NCI-H82 (cell line): ENCODE measurements around the gene HLA-DPB1.
"Not testable (repeated sequence)": the region's sequence is repeated elsewhere in the genome, so short reads cannot be mapped to it uniquely, and the experiment has no call there.

Source experiments
- DNase-seq: peaks from one replicate; lab custom pipeline; 2025; lab: John Stamatoyannopoulos, UW

The HLA-DPB1 gene

GRCh38 chr6:33075568-33076405 is at the start of gene HLA-DPB1:
TSS of gene HLA-DPB1 (plus strand) at chr6:33075990. CDS start at chr6:33076042, 52 bp downstream.
- peak; percentile 62 for DNase-seq

GRCh38 chr6:33028220-33028849 is 47.5 kb upstream of the HLA-DPB1 start:
- no peak for DNase-seq

GRCh38 chr6:33029328-33030184 is 46.2 kb upstream of the HLA-DPB1 start:
- no peak for DNase-seq

DNA sequence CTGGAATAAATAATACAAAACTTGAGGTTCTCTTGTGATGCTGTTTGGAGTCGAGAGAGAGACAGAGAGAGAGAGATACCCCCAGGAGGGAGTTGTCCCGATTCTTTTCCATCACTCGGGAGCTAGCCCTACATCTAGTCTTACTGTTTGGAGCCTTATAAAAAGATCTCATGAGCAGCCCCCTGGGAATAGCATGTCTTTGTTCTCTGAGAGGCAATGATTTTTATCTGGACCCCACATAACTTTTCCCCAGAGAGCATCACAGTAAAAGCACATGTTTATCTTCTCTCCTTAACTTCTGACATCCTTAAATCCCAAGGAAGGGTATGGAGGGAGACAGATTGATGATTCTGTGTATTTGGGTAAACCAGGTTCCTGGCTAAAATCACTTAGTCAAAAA is 45.5 kb upstream of the HLA-DPB1 start:
- no peak for DNase-seq

DNA sequence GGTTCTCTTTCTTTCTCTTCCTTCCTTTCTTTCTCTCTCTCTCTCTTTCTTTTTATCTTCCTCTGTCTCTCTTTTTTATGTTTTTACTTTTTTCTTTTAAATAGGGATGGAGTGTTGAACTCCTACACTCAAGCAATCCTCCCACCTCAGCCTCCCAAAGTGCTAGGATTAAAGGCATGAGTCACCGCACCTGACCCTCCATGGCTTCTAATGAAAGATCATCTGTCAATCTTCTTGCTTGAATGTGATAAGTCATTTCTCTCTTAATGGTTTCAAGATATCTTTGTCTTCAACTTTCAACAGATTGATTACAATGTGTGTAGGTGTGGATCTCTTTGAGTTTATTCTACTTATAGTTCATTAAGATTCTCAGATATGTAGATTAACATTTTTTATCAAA is 41.2 kb upstream of the HLA-DPB1 start:
- no peak for DNase-seq

GRCh38 chr6:33036535-33036934 is 39.3 kb upstream of the HLA-DPB1 start:
- DNase-seq = no peak

DNA sequence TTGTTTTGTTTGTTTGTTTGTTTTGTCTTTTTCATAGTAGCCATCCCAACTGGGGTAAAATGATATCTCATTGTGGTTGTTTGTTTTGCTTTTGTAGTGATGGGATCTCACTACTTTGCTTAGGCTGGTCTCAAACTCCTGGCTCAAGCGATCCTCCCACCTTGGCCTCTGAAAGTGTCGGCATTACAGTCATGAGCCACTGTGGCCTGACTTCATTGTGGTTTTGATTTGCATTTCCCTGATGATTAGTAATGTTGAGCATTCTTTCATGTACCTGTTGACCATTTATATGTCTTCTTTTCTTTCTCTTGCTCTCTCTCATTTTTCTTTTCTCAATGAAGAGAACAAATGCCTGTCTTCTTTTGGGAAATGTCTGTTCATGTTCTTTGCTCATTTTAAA is 35.6 kb upstream of the HLA-DPB1 start:
- DNase-seq = no peak

DNA sequence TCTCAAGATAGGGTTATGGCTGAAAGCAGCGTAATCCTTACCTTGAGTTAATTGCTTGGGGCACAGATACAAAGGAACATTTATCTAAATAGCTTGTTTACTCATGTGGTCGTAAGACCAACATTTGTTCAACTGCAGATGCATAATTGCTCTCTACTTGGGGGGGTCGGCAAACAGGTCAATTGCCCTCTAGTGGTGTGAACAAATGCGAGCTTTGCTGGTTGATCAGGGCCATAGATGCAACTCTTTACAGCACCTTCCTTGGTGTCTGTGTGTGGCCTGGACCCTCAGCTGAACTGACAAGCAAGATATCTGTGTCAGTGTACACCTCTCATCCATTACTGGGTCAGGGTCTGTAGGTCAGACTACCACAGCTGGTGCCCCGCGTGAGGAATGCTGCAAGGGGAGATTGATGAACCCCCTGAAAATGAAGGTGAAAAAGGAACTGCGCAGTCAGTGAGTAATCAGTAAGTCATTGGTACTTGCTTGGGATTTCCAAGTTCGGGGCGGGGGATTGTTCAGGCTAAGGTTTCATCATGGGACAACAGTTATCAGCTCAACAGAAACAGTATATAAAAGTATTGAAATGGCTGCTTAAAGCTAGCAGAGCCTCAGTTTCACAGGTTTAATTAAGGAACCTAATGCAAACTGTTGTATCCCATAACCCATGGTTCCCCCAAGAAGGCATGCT is 26.3 kb upstream of the HLA-DPB1 start:
- no peak for DNase-seq

DNA sequence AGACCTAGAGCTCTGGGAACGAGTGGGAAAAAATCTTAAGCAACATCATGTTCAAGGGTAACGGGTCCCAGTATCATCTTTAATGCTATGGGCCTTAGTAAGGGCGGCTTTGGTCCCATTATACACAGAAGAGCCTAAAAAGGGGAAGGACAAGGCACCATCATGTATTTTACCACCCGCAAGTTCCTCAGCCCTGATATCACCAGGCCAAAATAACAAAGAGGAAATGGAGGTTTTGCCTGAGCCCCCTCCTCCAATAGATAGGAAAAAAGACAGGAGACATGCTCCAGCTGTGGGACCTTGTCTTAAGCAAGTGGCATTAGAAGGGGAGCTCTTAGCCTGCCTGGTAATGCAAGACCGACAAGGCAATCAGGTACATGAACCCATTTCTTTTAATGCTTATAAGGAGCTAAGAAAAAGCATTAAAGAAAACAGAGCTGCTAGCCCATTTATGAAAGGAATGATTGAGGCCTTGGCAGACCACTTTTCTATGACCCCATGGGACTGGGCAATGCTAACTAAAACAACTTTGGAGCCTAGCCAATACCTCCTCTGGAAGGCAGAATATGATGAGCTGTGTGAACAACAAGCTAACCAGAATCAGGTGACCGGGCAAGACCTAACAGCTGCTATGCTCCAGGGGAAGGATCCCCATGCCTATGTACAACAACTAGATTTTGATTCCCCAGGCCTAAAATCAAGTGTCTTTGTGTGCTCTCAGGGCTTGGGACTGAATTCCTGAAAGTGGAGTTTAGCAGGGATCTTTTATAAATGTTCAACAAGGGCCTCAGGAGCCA is 25.6 kb upstream of the HLA-DPB1 start:
- no peak for DNase-seq

- DNase-seq = no peak
Measured at GRCh38 chr6:33052627-33053026, 23.2 kb upstream of the HLA-DPB1 start.

- DNase-seq = no peak
Measured at GRCh38 chr6:33053230-33053629, 22.6 kb upstream of the HLA-DPB1 start.

DNA sequence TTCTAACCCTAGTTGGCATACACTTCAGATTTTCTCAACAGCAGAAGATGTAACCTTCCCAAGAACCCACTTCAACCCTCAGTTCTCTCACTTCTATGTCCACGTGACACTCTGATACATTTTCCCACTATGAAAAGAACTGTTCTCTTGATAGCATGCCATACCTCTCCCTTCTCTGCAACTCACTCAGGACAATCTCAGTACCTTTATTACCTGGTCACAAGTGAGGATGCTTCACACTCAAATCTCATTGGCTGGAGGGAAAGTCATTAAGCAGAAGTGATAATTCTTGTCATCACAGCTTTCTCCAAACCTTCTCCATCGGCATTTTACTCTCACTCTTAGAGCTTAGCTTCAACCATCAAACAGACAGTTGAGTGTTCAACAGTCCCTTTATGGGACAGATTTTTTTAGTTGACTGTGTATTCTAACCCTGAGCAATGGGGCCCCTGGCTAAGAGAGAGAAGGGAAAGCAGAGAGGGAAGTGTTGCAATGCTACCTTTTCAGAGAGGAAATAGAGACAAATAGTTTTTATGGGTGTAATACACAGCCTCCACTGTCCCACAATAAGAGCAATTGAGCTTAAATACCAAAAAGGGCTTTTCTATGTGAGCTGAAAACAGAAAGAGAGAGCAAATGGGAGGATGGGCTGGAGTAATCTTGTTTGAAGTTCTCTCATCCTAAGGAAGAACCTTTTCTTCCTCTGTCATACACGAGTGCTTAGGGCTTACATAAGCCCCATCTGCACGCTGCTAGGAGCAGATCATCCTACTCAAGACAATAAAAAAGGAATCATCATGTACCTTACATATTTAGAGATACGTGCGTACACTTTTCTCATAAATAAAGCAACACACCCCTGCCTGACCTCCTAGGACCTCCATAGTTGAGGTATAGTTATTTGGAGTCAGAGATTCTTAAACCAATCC is 18.3 kb upstream of the HLA-DPB1 start:
- peak; percentile 22 for DNase-seq

DNA sequence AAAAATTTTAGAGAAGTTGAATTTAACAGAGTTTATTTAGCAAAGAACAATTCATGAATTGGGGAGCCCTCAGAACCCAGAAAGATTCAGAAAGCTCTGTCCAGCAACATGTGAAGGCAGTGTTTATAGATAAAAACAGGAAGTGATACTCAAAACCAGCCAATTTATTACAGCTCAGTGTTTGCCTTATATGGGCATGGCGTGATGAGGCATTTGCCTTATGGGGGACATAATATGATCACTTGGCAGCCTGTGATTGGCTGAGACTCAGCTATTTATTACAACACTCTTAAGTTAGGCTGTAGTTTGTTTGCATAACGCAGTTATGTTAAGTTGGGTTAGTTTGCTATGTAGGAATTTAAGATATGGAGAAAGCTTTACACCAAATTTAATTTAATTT is 13.8 kb upstream of the HLA-DPB1 start:
- DNase-seq = no peak

DNA sequence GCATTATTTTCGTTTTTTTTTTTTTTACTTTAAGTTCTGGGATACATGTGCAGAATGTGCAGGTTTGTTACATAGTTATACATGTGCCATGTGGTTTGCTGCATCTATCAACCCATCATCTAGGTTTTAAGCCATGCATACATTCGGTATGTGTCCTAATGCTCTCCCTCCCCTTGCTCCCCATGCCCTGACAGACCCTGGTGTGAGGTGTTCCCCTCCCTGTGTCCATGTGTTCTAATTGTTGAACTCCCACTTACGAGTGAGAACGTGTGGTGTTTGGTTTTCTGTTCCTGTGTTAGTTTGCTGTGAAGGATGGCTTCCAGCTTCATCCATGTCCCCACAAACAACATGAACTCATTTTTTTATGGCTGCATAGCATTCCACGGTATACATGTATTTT is 12.4 kb upstream of the HLA-DPB1 start:
- not testable (repeated sequence) for DNase-seq

DNA sequence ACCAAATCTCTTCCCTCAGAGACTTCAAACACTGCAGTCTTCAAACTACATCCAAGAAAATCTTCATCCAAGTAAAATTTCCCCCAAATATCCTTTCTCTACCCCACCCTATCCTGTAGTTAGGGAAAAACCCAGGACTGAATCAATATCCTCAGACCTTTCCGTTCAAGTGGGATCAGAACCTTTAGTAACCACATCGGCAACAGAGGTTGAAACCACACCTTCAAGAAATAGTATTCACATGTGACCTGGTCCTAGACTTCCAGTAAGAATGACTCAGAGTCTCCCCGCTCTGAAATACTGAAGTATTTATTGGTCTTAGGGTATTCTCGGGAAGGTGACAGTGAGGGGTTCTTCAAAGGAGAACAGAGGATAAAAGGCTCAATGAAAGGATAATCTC is 11.1 kb upstream of the HLA-DPB1 start:
- no peak for DNase-seq

DNA sequence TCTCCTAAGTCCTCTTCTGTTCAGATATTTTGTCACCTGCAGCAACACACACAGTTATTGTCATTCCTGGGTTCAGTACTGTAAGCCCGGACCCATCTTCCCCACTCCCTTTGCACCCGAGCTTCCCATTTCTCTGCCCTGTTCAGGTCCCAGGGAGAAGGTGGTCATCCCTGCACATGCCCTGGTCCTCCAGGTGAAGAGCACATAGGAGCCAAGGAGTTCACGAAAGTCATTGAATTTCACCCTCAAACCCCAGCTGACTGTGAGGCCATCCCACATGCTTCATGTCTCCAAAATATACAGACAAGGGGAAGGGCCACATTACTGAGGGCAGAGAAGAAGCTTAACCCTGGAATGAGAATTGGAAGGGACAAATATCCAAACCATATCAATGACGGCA is 10.5 kb upstream of the HLA-DPB1 start:
- DNase-seq = no peak

DNA sequence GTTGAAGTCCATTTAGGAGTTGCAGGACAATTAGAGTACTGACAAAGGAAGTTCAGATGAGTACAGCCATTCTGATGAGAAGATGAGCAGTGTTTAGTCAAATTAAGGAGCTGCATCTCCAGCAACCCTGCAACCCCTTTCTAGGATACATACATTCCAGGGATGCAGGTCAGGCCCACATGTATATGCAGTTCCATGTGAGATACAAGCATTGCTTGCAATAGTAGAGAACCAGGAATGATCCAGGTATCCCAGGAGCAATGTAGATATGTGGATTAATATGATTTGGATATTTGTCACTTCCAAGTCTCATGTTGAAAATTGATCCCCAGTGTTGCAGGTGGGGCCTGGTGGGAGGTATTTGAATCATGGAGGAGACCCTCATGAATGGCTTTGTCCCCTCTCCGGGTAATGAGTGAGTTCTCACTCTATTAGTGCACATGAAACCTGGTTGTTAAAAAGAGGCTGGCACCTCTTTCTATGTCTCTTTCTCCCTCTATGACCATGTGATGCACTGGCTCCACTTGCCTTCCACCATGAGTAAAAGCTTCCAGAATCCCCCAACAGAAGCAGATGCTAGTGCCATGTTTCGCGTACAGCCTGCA is 8.8 kb upstream of the HLA-DPB1 start:
- DNase-seq = no peak

DNA sequence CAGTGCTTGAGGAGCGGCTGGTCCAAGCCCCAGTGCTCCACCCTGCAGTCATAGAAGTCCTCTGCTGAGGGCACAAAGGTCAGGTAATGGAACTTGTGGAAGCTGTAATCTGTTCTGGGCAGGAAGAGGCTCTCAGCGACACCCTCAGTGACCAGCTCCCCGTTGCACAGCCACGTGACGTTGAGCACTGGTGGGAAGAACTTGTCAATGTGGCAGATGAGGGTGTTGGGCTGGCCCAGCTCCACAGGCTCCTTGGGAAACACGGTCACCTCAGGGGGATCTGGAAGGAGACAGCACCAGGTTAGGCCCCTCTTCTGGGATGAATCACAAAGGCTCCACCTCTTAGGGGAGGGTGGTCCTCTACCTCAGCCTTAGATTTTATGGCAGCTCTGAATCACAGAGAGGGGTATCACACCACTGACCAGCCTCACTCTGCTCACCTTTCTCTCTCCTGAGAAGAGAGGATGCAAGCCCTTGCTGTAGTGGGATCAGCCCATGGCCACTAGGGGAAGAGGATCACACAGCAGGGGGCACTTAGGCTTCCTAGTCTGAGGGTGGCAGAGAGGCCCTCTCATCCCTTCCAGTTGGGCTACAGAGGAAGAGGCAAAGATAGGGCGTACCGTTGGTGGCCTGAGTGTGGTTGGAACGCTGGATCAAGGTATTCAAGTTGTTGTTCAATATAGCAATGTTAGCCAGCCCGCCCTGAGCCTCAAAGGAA is 6.6 kb upstream of the HLA-DPB1 start:
- no peak for DNase-seq

DNA sequence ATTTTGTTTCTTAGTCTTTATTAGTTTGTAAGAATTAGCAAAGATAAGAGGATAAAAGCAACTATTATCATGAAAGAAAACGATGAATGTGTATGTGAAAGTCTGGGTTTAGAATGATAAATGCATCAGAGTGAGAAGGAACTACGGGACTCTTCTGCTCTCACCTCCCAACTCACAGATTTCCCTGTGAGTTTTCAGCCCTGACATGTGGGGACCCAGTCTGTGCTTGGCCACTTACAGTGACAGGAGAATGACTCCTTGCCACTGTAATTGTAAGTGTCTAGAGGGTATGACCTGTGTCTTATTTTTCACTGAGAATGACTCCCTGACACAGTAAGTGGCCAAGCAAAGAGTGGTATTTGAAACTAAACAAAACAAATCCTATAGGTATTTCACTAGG is 4.9 kb upstream of the HLA-DPB1 start:
- no peak for DNase-seq
